HepG2 (cell line): ENCODE data around the gene TRAF3. TPM values are rescaled to one million over a fixed set of nuclear protein-coding genes. Genes with fewer than 3 reads are reported as not detected.
A peak's percentile ranks its signal among the peaks of the same experiment; 100 is the strongest.

ENCODE experiments used
- ARID4A ChIP-seq: sonication (generic); formaldehyde crosslinking; IDR thresholded peaks from 2 replicates; pipeline ENCODE4 v1.5.0; 2020; ENCODE audit warnings: mild to moderate bottlenecking, missing genetic modification reagents, borderline replicate concordance
- HNF1B ChIP-seq: sonication (generic); formaldehyde crosslinking; IDR thresholded peaks from 2 replicates; pipeline ENCODE4 v1.5.1; 2020; ENCODE audit warnings: mild to moderate bottlenecking, moderate library complexity, missing genetic modification reagents
- HOXA3 ChIP-seq: sonication (generic); formaldehyde crosslinking; IDR thresholded peaks from 2 replicates; pipeline ENCODE4 v1.5.0; 2020; ENCODE audit warnings: missing genetic modification reagents
- SATB2 ChIP-seq: sonication (generic); formaldehyde crosslinking; IDR thresholded peaks from 2 replicates; pipeline ENCODE4 v1.5.0; 2020; ENCODE audit warnings: missing genetic modification reagents
- SP140L ChIP-seq: sonication (generic); formaldehyde crosslinking; IDR thresholded peaks from 2 replicates; pipeline ENCODE4 v1.4.0; 2020; ENCODE audit warnings: missing genetic modification reagents, borderline replicate concordance
- TBL1XR1 ChIP-seq: fragments of 150-350 bp; IDR thresholded peaks from 2 replicates; pipeline ENCODE4 v1.6.1; 2014; ENCODE audit warnings: borderline replicate concordance, low read length; ENCODE audit not compliant: partially characterized antibody
- TCF7 ChIP-seq: sonication (generic); IDR thresholded peaks from 2 replicates; pipeline ENCODE4 v1.6.1; 2016; ENCODE audit warnings: antibody characterized with exemption, low read depth
- ZNF256 ChIP-seq: sonication (generic); formaldehyde crosslinking; conservative IDR thresholded peaks from 2 replicates; pipeline ENCODE4 v1.4.0; 2020; ENCODE audit warnings: missing genetic modification reagents
- ZNF512B ChIP-seq: sonication (generic); formaldehyde crosslinking; IDR thresholded peaks from 2 replicates; pipeline ENCODE4 v1.5.1; 2020; ENCODE audit warnings: missing genetic modification reagents, mild to moderate bottlenecking, borderline replicate concordance
- polyA plus RNA-seq, 8 experiments: library from polyadenylated mRNA; depleted of rRNA in 3 of 8; stranded (reverse) in 7 of 8; unstranded in 1 of 8; fragments of >200 nt; fragmentation: Illumina TruSeq in 4 of 8; extraction: Trizol in 4 of 8; gene quantifications; 2 replicates each; pipeline versions ENCODE4 v1.2.1 to v1.2.3, GENCODE V29; 2011 to 2016; ENCODE audit warnings: low read depth in 4 of 8, missing spikeins in 1 of 8, mixed read lengths in 1 of 8; ENCODE audit not compliant: insufficient read depth in 1 of 8
- total RNA-seq, 5 experiments: library from RNA; depleted of rRNA; stranded (reverse); fragments of >200 nt; fragmentation: Illumina TruSeq; extraction: Trizol; gene quantifications; 2 replicates each; pipeline ENCODE4 v1.2.3, GENCODE V29; 2016; ENCODE audit warnings: low read depth in 1 of 5
- TF ChIP-seq, protein P1 (sequence below): IDR thresholded peaks from 2 replicates; pipeline ENCODE4 v1.6.1; 2016; ENCODE audit warnings: missing compliant biosample characterization, missing genetic modification reagents, borderline replicate concordance
- TF ChIP-seq, protein P2 (sequence below): sonication (generic); formaldehyde crosslinking; IDR thresholded peaks from 2 replicates; pipeline ENCODE4 v1.8.0; 2022; ENCODE audit warnings: missing genetic modification reagents, low read depth, mild to moderate bottlenecking, borderline replicate concordance
- TF ChIP-seq, protein P3 (sequence below): sonication (generic); formaldehyde crosslinking; IDR thresholded peaks from 2 replicates; pipeline ENCODE4 v1.8.0; 2022; ENCODE audit warnings: mild to moderate bottlenecking, missing genetic modification reagents, moderate library complexity
- TF ChIP-seq, protein P4 (sequence below): IDR thresholded peaks from 2 replicates; pipeline ENCODE4 v1.6.1; 2016; ENCODE audit warnings: low read depth, control low read depth

Gene TRAF3
- total and polyA plus RNA-seq, 2 of the 13 experiments (the other 11 are each of a cell fraction or from before 2014, with no cell fraction given), result 6.9 to 12.2 TPM

- no peak for TF ChIP-seq ZNF512B (CRISPR knock-in tag)
- TF ChIP-seq TBL1XR1, result no peak
- TF ChIP-seq TCF7, result no peak
- TF ChIP-seq ZNF256, result no peak
- TF ChIP-seq, protein P1, sequence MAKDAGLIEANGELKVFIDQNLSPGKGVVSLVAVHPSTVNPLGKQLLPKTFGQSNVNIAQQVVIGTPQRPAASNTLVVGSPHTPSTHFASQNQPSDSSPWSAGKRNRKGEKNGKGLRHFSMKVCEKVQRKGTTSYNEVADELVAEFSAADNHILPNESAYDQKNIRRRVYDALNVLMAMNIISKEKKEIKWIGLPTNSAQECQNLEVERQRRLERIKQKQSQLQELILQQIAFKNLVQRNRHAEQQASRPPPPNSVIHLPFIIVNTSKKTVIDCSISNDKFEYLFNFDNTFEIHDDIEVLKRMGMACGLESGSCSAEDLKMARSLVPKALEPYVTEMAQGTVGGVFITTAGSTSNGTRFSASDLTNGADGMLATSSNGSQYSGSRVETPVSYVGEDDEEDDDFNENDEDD, result no peak; the same call in 1 of the 2 replicates
- peak; percentile 94 for TF ChIP-seq ARID4A (CRISPR knock-in tag)
- no peak for TF ChIP-seq SATB2 (CRISPR knock-in tag)
- no peak for TF ChIP-seq SP140L
- TF ChIP-seq, protein P2, sequence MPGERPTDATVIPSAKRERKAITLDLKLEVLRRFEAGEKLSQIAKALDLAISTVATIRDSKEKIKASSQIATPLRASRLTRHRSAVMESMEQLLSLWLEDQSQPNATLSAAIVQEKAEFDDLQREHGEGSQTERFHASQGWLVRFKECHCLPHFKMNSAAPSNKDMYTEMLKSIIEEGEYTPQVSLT, result no peak
- peak; percentile 67 for TF ChIP-seq HOXA3 (CRISPR knock-in tag)
- TF ChIP-seq, protein P3, sequence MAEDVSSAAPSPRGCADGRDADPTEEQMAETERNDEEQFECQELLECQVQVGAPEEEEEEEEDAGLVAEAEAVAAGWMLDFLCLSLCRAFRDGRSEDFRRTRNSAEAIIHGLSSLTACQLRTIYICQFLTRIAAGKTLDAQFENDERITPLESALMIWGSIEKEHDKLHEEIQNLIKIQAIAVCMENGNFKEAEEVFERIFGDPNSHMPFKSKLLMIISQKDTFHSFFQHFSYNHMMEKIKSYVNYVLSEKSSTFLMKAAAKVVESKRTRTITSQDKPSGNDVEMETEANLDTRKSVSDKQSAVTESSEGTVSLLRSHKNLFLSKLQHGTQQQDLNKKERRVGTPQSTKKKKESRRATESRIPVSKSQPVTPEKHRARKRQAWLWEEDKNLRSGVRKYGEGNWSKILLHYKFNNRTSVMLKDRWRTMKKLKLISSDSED (CRISPR knock-in tag), result no peak
- TF ChIP-seq, protein P4, sequence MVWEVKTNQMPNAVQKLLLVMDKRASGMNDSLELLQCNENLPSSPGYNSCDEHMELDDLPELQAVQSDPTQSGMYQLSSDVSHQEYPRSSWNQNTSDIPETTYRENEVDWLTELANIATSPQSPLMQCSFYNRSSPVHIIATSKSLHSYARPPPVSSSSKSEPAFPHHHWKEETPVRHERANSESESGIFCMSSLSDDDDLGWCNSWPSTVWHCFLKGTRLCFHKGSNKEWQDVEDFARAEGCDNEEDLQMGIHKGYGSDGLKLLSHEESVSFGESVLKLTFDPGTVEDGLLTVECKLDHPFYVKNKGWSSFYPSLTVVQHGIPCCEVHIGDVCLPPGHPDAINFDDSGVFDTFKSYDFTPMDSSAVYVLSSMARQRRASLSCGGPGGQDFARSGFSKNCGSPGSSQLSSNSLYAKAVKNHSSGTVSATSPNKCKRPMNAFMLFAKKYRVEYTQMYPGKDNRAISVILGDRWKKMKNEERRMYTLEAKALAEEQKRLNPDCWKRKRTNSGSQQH (CRISPR knock-in tag), result peak; percentile 30; the same call in 1 of the 2 replicates
- peak; percentile 98 for TF ChIP-seq HNF1B (CRISPR knock-in tag)
These were observed 145.4 kb downstream of the TRAF3 start, which contains the start of gene AMN (continued) for GRCh38 chr14:102922490-102923200.
